Chondrocyte (in vitro differentiated cells): Measurements from ENCODE around the gene MTA2. TPM values are rescaled to one million over a fixed set of nuclear protein-coding genes. Genes with fewer than 3 reads are reported as not detected.

Source experiments
- DNase-seq: peaks from one replicate; pipeline ENCODE4 v3.0.0; 2021; ENCODE audit warnings: mixed read lengths, low spot score
- H3K27ac Mint-ChIP-seq: one replicate; pipeline ENCODE4 v1.8.0; 2021; ENCODE audit warnings: mild to moderate bottlenecking, moderate library complexity, mixed read lengths; ENCODE audit not compliant: unreplicated experiment
- H3K27me3 Mint-ChIP-seq: 2 replicates; pipeline ENCODE4 v1.8.0; 2021; ENCODE audit warnings: low read depth, mixed read lengths
- H3K36me3 Mint-ChIP-seq: 2 replicates; pipeline ENCODE4 v1.8.0; 2021; ENCODE audit warnings: low read depth, mixed read lengths
- H3K4me1 Mint-ChIP-seq: 2 replicates; pipeline ENCODE4 v1.8.0; 2021; ENCODE audit warnings: low read depth, mild to moderate bottlenecking, mixed read lengths
- H3K4me3 Mint-ChIP-seq: one replicate; pipeline ENCODE4 v1.8.0; 2021; ENCODE audit warnings: mild to moderate bottlenecking, moderate library complexity, mixed read lengths; ENCODE audit not compliant: unreplicated experiment
- H3K9me3 Mint-ChIP-seq: 2 replicates; pipeline ENCODE4 v1.8.0; 2021; ENCODE audit warnings: low read depth, mixed read lengths
- CTCF ChIP-seq: fragments of 200-600 bp; sonication (generic); IDR thresholded peaks from 2 replicates; pipeline ENCODE4 v1.5.0; 2021; ENCODE audit warnings: antibody characterized with exemption, mild to moderate bottlenecking, moderate library complexity
- microRNA-seq: library from miRNA; unstranded; fragments of <30 nt; microRNA quantifications from one replicate; pipeline ENCODE4 v1.2.0, GENCODE V29; 2020; ENCODE audit warnings: borderline number of aligned reads
- total RNA-seq: library from RNA; stranded (reverse); gene quantifications from 3 replicates; pipeline ENCODE4 v1.2.1, GENCODE V29; 2021

Gene MTA2
- total RNA-seq, 1 donor from 2014 or later = 81.7 TPM

GRCh38 chr11:62543680-62544444 is 57.8 kb downstream of the MTA2 start:
- peak; percentile 92 for DNase-seq
- TF ChIP-seq CTCF = no peak
- H3K36me3 Mint-ChIP-seq = no peaks in the 10 kb centered on the region
- H3K27me3 Mint-ChIP-seq = no peaks in the 10 kb centered on the region
- no peaks in the 10 kb centered on the region for H3K9me3 Mint-ChIP-seq
- peak overlapping the region; percentile 94 for H3K27ac Mint-ChIP-seq
- H3K4me1 Mint-ChIP-seq = peaks cover 78% of the 10 kb centered on the region
- peak overlapping the region; percentile 92 for H3K4me3 Mint-ChIP-seq

Small RNA genes within 50 kb of the gene (microRNA-seq; reads per million reads assigned to microRNA genes)
- not detected for gene MIR6747

Other genes starting within 250 kb of the MTA2 start
- gene SCGB1A1, start 182.8 kb downstream of the MTA2 start, total RNA-seq = not detected in 3 replicates
- 476 to 526 TPM (median 514 TPM) in 3 replicates for gene AHNAK, start 55.1 kb downstream of the MTA2 start, total RNA-seq
- gene EEF1G, start 28.0 kb downstream of the MTA2 start, total RNA-seq = 1,000 to 1,202 TPM (median 1,017 TPM) in 3 replicates
- 9.6 to 15.2 TPM (median 11.8 TPM) in 3 replicates for gene TUT1, start 10.3 kb downstream of the MTA2 start, total RNA-seq
- gene EML3, start 10.9 kb upstream of the MTA2 start, total RNA-seq = 55.2 to 76.6 TPM (median 58.9 TPM) in 3 replicates
- 2.4 to 5.8 TPM (median 3.5 TPM) in 3 replicates for gene ROM1, start 11.4 kb upstream of the MTA2 start, total RNA-seq
- gene B3GAT3, start 20.1 kb upstream of the MTA2 start, total RNA-seq = 35.3 to 40.1 TPM (median 37.7 TPM) in 3 replicates
- 348 to 394 TPM (median 359 TPM) in 3 replicates for gene GANAB, start 44.7 kb upstream of the MTA2 start, total RNA-seq
- gene INTS5, start 51.4 kb upstream of the MTA2 start, total RNA-seq = 17.0 to 18.1 TPM (median 17.2 TPM) in 3 replicates
- gene C11orf98, start 63.3 kb upstream of the MTA2 start, total RNA-seq = 39.0 to 61.1 TPM (median 47.5 TPM) in 3 replicates
- 7.8 to 8.4 TPM (median 8.4 TPM) in 3 replicates for gene CSKMT, start 63.4 kb upstream of the MTA2 start, total RNA-seq
- 4.8 to 5.7 TPM (median 5.5 TPM) in 3 replicates for gene UQCC3, start 69.8 kb upstream of the MTA2 start, total RNA-seq
- 2.8 to 8.3 TPM (median 4.2 TPM) in 3 replicates for gene LBHD1, start 70.4 kb upstream of the MTA2 start, total RNA-seq
- gene UBXN1, start 77.2 kb upstream of the MTA2 start, total RNA-seq = 72.0 to 82.2 TPM (median 81.6 TPM) in 3 replicates
- gene LRRN4CL, start 87.7 kb upstream of the MTA2 start, total RNA-seq = 0.20 to 0.51 TPM (median 0.21 TPM) in 3 replicates
- 36.6 to 76.0 TPM (median 43.2 TPM) in 3 replicates for gene BSCL2, start 105.6 kb upstream of the MTA2 start, total RNA-seq
- not detected in 3 replicates for gene GNG3, start 105.8 kb upstream of the MTA2 start, total RNA-seq
- gene HNRNPUL2, start 125.6 kb upstream of the MTA2 start, total RNA-seq = 43.6 to 53.8 TPM (median 45.6 TPM) in 3 replicates
- 33.0 to 36.8 TPM (median 36.7 TPM) in 3 replicates for gene TTC9C, start 126.6 kb upstream of the MTA2 start, total RNA-seq
- 10.2 to 13.0 TPM (median 11.3 TPM) in 3 replicates for gene ZBTB3, start 152.3 kb upstream of the MTA2 start, total RNA-seq
- 75.9 to 77.8 TPM (median 77.0 TPM) in 3 replicates for gene POLR2G, start 159.7 kb upstream of the MTA2 start, total RNA-seq
- 18.8 to 31.0 TPM (median 21.4 TPM) in 3 replicates for gene TAF6L, start 169.5 kb upstream of the MTA2 start, total RNA-seq
- 29.4 to 44.9 TPM (median 35.1 TPM) in 3 replicates for gene TMEM179B, start 185.5 kb upstream of the MTA2 start, total RNA-seq
- gene TMEM223, start 190.1 kb upstream of the MTA2 start, total RNA-seq = 11.4 to 16.2 TPM (median 14.7 TPM) in 3 replicates
- 51.3 to 69.5 TPM (median 52.4 TPM) in 3 replicates for gene NXF1, start 203.6 kb upstream of the MTA2 start, total RNA-seq
- gene STX5, start 230.2 kb upstream of the MTA2 start, total RNA-seq = 44.0 to 52.2 TPM (median 45.5 TPM) in 3 replicates
- gene TEX54, start 231.0 kb upstream of the MTA2 start, total RNA-seq = 0.65 TPM in 1 of 3 replicates, not detected in the others
- 26.4 to 27.9 TPM (median 27.3 TPM) in 3 replicates for gene WDR74, start 237.7 kb upstream of the MTA2 start, total RNA-seq